ENCODE data around the gene RAE1. TPM values are rescaled to one million over a fixed set of nuclear protein-coding genes. Genes with fewer than 3 reads are reported as not detected.
A peak's percentile ranks its signal among the peaks of the same experiment; 100 is the strongest.

The RAE1 gene
- total and polyA plus RNA-seq, 2 experiments from 2014 or later: 35.4 to 43.3 TPM

DNA sequence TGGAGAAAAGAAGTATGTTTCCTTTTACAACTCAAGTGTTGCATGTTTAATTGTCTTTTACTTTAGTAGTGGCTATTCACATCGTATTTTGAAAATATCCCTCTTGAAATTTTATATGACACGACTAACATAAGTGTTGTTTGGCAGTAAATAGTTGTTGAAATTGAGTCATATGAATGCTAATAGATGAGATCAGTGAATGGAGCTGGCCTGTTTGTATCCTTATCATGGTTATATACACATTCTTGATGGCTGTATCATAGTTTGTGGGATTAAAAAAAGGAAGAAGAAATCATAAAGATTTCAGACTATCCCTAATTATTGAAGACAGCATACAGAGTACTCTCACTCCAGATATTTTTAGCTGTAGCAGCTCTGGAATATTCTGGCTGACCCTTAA, 8.2 kb upstream of the RAE1 start (continued):
- no peak for TF ChIP-seq EZH2phosphoT487 (IDR thresholded peaks at IDR 0.05; ENCODE audit: unreplicated experiment)
- no peak for TF ChIP-seq EZH2 (IDR thresholded peaks at IDR 0.05; ENCODE audit: low read depth, unreplicated experiment)

DNA sequence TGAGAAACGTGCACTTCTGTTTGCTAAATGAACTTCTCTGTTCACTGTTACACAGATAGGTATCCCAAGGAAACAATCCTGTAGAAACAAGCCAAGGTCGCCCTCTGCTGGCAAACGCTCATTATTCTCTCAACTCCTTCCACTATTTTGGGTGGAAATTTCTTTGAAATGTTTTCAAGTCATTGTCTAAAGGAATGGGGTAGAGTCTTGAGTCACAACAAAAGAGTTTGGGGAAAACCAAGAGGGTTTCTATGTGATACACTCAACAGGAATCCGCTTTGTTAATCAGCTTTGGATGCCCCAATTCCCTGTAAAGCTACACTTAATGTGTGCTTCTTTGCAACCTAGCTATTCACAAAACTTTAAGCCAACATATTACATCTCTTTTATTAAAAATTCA, 4.6 kb upstream of the RAE1 start:
- H3K27ac ChIP-seq (ENCODE audit: low read depth): no peak overlapping the region
- Mint-ChIP-seq H3K27me3 (ENCODE audit: insufficient read depth, low read depth, poor library complexity) (peaks cover 5% of the 10 kb centered on the region), H3K36me3 (ENCODE audit: low read depth) (no peaks in the 10 kb centered on the region), H3K4me3 (no peak overlapping the region), H3K27ac (no peak overlapping the region), H3K9me3 (peaks cover 2% of the 10 kb centered on the region; the same call in 1 of the 3 replicates), H3K4me1 (no peaks in the 10 kb centered on the region; the same call in 2 of the 3 replicates)
- peak; percentile 47 for ATAC-seq
- 0 out of 2 replicates have a peak, but pooled peaks cover 6% of the 10 kb centered on the region for H3K27me3 ChIP-seq (ENCODE audit: insufficient read depth)
- H3K36me3 ChIP-seq (ENCODE audit: insufficient read depth): no peaks in the 10 kb centered on the region
- H3K79me2 ChIP-seq (replicated peaks; ENCODE audit: insufficient read depth): peaks cover 3% of the 10 kb centered on the region
- no peak overlapping the region for H3K4me3 ChIP-seq
- H3K4me1 ChIP-seq (ENCODE audit: insufficient read depth): no peaks in the 10 kb centered on the region
- peak; percentile 88 for DNase-seq (ENCODE audit: low spot score)
- H3K9me2 ChIP-seq (ENCODE audit: insufficient read depth): no peaks in the 10 kb centered on the region
- H3K4me2 ChIP-seq: no peak overlapping the region
- H4K20me1 ChIP-seq (replicated peaks; ENCODE audit: insufficient read depth): no peaks in the 10 kb centered on the region
- no peak overlapping the region for H2AFZ ChIP-seq
- no peaks in the 10 kb centered on the region for H3F3A ChIP-seq (replicated peaks; ENCODE audit: low read depth)
- TF ChIP-seq EZH2 (IDR thresholded peaks at IDR 0.05; ENCODE audit: low read depth, unreplicated experiment) (no peak), EZH2phosphoT487 (IDR thresholded peaks at IDR 0.05; ENCODE audit: unreplicated experiment) (no peak), STAT1 (IDR thresholded peaks at IDR 0.05; ENCODE audit: unreplicated experiment) (no peak), CREB1 (CRISPR knock-in tag; IDR thresholded peaks at IDR 0.05; ENCODE audit: low read depth) (no peak)
- TF ChIP-seq, protein P1, sequence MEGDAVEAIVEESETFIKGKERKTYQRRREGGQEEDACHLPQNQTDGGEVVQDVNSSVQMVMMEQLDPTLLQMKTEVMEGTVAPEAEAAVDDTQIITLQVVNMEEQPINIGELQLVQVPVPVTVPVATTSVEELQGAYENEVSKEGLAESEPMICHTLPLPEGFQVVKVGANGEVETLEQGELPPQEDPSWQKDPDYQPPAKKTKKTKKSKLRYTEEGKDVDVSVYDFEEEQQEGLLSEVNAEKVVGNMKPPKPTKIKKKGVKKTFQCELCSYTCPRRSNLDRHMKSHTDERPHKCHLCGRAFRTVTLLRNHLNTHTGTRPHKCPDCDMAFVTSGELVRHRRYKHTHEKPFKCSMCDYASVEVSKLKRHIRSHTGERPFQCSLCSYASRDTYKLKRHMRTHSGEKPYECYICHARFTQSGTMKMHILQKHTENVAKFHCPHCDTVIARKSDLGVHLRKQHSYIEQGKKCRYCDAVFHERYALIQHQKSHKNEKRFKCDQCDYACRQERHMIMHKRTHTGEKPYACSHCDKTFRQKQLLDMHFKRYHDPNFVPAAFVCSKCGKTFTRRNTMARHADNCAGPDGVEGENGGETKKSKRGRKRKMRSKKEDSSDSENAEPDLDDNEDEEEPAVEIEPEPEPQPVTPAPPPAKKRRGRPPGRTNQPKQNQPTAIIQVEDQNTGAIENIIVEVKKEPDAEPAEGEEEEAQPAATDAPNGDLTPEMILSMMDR (conservative IDR thresholded peaks at IDR 0.05; ENCODE audit: low read depth in 2 of 2): peak; percentile 85 to 95
- TF ChIP-seq, protein P2, sequence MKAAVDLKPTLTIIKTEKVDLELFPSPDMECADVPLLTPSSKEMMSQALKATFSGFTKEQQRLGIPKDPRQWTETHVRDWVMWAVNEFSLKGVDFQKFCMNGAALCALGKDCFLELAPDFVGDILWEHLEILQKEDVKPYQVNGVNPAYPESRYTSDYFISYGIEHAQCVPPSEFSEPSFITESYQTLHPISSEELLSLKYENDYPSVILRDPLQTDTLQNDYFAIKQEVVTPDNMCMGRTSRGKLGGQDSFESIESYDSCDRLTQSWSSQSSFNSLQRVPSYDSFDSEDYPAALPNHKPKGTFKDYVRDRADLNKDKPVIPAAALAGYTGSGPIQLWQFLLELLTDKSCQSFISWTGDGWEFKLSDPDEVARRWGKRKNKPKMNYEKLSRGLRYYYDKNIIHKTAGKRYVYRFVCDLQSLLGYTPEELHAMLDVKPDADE (IDR thresholded peaks at IDR 0.05): no peak

DNA sequence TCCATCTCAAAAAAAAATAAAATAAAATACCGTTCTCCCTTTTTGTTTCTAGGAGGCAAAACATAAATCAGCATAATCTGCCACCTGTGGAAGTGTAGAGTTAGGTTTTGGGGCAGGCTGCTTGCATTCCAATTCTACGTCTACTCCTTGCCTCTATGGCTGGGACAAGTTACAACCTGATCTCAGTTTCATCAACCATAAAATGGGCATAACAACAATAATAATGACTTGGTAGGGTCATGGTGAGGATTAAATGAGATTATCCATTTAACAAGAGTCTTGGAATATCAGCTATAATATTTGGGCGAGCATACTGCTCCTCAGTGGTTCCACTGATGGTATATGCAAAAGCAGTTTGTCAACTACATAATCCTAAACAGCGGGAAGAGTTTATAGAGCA, 3.7 kb upstream of the RAE1 start:
- DNase-seq (ENCODE audit: low spot score): no peak
- peaks cover 3% of the 10 kb centered on the region; the same call in 1 of the 3 replicates for H3K36me3 Mint-ChIP-seq (ENCODE audit: low read depth)
- Histone ChIP-seq H3K79me2 (replicated peaks; ENCODE audit: insufficient read depth) (peaks cover 12% of the 10 kb centered on the region), H3K9me2 (ENCODE audit: insufficient read depth) (no peaks in the 10 kb centered on the region), H3K4me2 (no peak overlapping the region), H4K20me1 (replicated peaks; ENCODE audit: insufficient read depth) (no peaks in the 10 kb centered on the region), H3K4me1 (ENCODE audit: insufficient read depth) (0 out of 2 replicates have a peak, but pooled peaks cover 8% of the 10 kb centered on the region), H3K27ac (ENCODE audit: low read depth) (no peak overlapping the region), H3K36me3 (ENCODE audit: insufficient read depth) (no peaks in the 10 kb centered on the region), H3F3A (replicated peaks; ENCODE audit: low read depth) (no peaks in the 10 kb centered on the region), H3K4me3 (no peak overlapping the region), H2AFZ (no peak overlapping the region), H3K27me3 (ENCODE audit: insufficient read depth) (0 out of 2 replicates have a peak, but pooled peaks cover 6% of the 10 kb centered on the region)
- peaks cover 8% of the 10 kb centered on the region for H3K4me1 Mint-ChIP-seq
- H3K9me3 Mint-ChIP-seq: peaks cover 2% of the 10 kb centered on the region; the same call in 1 of the 3 replicates
- peaks cover 8% of the 10 kb centered on the region for H3K27me3 Mint-ChIP-seq (ENCODE audit: insufficient read depth, low read depth, poor library complexity)
- ATAC-seq: no peak
- no peak overlapping the region for H3K27ac Mint-ChIP-seq
- no peak overlapping the region for H3K4me3 Mint-ChIP-seq
- TF ChIP-seq NANOG (IDR thresholded peaks at IDR 0.05; ENCODE audit: borderline replicate concordance): no peak
- TF ChIP-seq POLR2AphosphoS5 (IDR thresholded peaks at IDR 0.05; ENCODE audit: low read depth): no peak
- no peak for TF ChIP-seq JUNB (IDR thresholded peaks at IDR 0.05; ENCODE audit: unreplicated experiment)
- TF ChIP-seq EZH2phosphoT487 (IDR thresholded peaks at IDR 0.05; ENCODE audit: unreplicated experiment): no peak
- no peak for TF ChIP-seq ZNF114 (CRISPR knock-in tag; IDR thresholded peaks at IDR 0.05)
- TF ChIP-seq, protein P1 (conservative IDR thresholded peaks at IDR 0.05; ENCODE audit: low read depth in 2 of 2): no peak
- TF ChIP-seq, protein P3, sequence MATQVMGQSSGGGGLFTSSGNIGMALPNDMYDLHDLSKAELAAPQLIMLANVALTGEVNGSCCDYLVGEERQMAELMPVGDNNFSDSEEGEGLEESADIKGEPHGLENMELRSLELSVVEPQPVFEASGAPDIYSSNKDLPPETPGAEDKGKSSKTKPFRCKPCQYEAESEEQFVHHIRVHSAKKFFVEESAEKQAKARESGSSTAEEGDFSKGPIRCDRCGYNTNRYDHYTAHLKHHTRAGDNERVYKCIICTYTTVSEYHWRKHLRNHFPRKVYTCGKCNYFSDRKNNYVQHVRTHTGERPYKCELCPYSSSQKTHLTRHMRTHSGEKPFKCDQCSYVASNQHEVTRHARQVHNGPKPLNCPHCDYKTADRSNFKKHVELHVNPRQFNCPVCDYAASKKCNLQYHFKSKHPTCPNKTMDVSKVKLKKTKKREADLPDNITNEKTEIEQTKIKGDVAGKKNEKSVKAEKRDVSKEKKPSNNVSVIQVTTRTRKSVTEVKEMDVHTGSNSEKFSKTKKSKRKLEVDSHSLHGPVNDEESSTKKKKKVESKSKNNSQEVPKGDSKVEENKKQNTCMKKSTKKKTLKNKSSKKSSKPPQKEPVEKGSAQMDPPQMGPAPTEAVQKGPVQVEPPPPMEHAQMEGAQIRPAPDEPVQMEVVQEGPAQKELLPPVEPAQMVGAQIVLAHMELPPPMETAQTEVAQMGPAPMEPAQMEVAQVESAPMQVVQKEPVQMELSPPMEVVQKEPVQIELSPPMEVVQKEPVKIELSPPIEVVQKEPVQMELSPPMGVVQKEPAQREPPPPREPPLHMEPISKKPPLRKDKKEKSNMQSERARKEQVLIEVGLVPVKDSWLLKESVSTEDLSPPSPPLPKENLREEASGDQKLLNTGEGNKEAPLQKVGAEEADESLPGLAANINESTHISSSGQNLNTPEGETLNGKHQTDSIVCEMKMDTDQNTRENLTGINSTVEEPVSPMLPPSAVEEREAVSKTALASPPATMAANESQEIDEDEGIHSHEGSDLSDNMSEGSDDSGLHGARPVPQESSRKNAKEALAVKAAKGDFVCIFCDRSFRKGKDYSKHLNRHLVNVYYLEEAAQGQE (IDR thresholded peaks at IDR 0.05; ENCODE audit: unreplicated experiment): no peak
- TF ChIP-seq, protein P2 (IDR thresholded peaks at IDR 0.05): no peak
- no peak for TF ChIP-seq STAT1 (IDR thresholded peaks at IDR 0.05; ENCODE audit: unreplicated experiment)
